HG03135 (cell line): ENCODE data around the gene PFDN5.
"Not testable (repeated sequence)": the region's sequence is repeated elsewhere in the genome, so short reads cannot be mapped to it uniquely, and the experiment has no call there.

Source experiments
- ATAC-seq: cut with Tn5 transposase; IDR thresholded peaks from one replicate; pipeline ENCODE4 v1.9.1; 2021; ENCODE audit warnings: mild to moderate bottlenecking, moderate library complexity; ENCODE audit not compliant: unreplicated experiment

The PFDN5 gene

DNA sequence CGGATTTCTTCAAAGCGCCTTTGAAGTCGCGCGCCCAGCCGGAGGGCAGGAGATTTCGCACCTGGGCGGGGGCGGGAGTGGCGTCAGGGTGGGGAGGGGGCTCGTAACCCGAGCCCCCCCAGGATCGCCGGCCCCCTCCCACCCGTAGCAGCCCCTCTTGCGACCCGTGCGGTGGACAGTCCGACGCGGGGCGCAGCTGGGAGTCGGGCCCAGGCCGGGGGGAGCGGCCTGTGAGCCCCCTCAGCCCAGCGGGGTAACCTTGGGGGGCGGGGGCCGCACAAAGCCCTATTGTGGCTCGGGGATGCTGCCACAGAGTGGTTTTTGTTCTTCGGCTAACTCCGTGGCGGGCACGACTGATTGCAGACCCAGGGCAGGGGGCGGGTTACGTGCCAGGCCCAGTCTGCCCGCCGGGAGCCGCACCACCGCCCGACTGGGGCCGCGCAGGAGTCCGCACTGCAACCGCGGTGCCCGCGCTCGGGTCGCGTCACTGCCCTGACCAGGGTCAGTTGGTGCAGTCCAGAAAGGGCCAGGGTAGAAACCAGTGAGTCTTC is 30.2 kb downstream of the PFDN5 start:
- ATAC-seq = no peak

DNA sequence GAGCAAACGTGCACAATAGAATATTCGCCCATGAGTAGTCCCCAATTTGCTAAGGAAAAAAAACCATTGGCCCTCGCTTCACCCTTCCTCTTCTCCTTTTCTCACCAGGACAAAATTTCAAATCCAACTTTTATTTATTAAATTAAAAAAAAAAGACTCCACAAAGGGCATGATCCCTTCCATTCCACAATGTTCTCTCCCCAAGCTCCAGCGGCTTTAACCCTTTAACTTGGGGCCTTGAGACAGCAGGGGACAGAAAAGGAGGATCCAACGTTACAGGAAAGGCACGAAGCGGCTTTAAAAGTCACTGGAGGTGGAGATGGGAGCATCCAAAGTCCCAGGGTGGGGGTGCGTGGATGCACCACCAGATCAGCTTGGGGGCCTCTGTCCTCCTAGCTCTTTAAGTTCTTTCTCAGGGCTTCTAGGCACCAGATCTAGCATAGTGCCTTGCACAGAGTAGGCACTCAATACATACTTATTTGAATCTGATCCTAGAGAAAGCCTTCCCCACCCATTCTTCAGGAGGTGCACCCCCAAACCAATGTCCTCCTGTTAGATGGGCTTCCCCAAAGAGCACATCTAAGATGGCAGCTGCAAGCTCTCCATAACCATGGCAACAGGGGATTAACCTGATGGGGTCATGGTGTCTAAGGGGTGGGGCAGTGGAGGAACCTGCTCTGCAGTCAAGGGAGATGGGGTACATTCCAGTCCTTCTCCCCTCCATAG is 31.3 kb downstream of the PFDN5 start:
- ATAC-seq = no peak

DNA sequence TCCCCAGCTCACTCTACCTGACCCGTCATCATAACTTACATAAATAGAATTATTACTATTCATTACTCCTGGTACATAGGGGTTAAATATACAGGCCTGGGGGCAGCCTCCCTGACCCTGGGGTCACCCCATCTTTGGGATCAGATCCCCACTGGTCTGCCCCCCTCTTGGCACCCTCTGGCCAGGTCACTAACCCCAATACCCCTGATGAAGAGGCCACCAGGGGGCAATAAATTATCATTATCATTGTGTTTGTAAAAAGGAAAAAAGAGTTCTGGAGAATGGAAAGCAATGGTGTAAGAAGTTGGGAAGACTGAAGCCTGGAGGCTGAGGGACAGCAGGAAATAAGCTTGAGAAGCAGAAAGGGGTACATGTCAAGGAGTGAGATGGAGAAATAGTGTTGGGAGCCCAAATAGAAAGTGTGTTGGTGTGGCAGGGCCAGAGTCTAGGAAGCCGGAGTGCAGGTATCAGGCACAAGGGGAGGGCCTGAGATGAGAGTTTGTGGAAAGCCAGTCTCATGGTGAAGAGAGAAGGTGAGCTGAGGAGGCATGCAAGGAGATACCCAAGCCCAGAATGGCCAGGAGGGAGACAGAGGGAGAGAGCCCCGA is 32.2 kb downstream of the PFDN5 start:
- no peak for ATAC-seq

DNA sequence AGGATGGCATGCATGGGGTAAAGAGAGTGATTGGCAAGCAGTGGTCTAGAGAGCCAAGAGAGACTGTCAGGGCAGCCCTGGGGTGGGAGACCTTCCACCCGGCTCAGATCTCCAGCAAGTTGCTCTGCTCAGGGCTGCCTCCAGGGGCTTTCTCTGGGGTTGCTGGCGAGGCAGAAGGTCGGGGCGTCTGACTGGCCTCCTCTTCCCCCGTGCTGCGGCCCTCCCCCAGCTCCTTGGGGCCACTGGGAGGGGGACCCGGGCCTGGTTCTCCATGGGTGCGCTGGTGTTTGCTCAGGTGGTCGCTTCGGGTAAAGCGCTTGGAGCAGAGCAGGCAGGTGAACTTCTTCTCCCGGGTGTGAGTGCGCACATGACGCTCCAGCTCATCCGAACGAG is 32.7 kb downstream of the PFDN5 start:
- no peak for ATAC-seq

DNA sequence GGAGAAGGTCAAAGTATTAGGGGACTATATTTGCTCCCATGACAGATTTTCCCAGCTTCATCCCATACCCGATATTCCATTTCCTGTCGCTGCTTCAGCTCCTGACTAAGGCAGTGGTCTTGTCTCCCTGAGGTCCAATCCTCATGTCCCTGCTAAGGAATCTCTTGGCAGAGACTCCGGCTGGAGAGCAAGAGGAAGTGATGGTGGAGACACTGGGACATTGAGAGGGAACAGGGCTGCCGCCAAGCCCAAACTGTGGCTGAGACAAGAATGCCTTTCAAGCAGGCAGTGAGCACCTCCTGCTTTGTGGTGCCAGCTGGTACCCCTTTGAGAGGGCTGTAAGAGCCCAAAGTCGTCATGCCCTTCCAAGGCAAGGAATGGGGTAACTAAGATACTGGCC is 35.3 kb downstream of the PFDN5 start:
- no peak for ATAC-seq

DNA sequence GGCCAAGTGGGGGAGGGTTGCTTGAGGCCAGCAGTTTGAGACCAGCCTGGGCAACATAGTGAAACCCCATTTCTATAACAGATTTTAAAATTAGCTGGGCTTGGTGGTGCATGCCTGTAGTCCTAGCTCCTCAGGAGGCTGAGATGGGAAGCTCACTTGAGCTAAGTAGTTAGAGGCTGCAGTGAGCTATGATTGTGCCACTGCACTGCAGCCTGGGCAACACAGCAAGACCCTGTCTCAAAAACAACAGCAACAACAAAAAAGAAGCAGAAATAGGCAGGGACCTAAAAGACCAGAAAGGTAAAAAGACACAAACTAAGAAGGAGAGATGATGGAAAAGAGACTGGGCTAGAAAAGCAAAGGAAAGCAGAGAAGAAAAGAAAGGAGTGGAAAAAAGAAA is 37.0 kb downstream of the PFDN5 start:
- not testable (repeated sequence) for ATAC-seq

DNA sequence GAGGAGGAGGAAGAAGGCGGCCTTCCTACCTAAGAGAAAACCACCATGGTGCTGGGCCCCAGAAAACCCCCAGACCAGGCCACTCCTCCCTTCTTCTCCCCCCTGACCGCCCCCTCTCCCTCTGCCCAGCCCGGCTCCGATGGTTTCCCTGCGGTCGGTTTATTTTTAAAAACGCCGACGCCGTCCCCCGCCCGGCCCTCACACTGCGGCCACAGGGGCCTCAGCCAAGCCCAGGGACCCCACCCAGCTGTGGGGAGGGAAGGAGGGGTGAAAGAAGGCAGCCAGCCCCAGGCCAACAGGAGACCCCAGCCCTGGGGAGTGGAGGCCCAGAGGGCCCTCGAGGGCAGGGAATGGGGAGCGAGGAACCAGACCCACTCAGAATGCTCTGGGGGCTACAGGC is 37.4 kb downstream of the PFDN5 start:
- ATAC-seq = no peak

DNA sequence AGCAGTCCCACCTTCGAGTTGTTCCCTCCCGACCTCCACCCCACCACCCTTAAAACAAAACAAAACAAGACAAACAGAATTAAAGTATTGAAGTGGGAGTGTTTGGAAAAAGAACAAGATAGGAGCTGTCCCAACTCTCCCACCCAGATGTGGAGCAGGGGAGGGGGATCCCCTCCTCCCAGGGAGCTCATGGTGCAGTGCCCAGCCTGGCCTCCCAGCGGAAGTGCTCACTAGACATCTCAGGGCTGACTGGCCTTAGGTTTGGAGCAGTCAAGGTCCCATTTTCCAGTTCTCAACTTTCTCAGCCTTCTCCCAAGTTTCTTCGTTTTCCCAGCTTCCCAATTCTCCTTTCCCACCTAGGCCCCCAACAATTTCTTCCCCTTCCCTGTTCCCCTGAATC is 37.9 kb downstream of the PFDN5 start:
- ATAC-seq = no peak

DNA sequence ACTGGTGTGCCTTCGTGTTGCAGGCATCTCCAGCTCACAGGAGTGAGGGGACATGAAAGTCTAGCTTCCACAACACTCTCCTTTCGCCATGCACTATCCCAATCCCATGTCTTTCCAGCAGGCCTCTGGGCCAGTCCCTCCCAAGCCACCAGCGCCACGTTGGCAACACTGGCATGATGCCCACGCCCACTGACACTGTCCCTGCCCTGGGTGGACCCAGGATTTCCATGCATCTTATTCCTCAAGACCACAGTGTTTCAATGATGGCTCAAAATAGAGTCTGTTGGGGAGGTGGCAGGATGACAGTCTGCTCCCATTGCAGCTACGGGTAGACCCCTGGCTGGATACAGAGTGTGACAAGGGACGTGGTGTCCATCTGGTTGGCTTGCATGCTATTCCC is 38.5 kb downstream of the PFDN5 start:
- ATAC-seq = no peak

DNA sequence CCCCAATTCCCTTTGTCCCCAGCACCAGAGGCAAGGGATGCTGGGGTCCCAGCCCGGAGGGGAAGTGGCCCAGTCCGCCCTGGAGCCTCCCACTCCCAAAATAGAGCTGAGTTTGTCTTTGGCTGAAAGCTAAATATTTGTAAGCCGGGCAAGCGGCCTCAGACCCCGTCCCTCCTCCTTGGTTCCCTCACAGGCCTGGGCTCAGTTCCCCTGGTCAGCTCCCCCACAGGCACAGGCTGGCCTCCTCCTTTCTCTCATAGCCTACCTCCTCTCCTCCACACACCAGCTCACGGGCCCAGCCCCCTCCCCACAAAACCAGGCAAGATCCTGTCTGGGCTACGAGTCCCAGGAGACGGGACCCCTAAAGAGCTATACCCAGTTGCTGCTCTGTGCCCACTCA is 39.5 kb downstream of the PFDN5 start:
- ATAC-seq = no peak

DNA sequence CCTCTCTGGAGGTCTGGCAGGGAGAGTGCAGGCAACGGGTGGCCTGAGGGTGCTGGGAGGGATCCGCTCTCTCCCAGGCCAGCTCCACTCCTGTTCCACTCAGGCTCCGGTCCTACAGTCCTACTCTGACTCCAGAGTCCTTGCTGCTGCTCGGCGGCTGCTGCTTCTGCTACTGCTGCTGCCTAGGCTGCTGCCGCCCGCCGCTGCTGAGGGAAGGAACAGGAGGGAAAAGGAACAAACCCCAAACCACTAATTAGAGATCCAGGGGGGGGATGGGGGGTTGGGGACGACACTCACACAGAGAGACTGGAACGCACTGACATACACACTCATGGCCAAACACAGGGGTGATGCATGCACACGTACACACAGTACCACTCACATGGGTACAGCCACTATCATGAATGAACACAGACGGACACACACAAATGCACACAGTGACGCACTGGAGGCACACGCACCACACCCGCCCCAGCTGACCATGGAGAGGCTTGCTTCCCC is 40.9 kb downstream of the PFDN5 start, which contains the start of gene SP7:
Gene SP7 (minus strand): TSS at position 174 of the 501 bp plus-strand sequence. CDS start 708 bp downstream, outside the sequence.
- no peak for ATAC-seq

DNA sequence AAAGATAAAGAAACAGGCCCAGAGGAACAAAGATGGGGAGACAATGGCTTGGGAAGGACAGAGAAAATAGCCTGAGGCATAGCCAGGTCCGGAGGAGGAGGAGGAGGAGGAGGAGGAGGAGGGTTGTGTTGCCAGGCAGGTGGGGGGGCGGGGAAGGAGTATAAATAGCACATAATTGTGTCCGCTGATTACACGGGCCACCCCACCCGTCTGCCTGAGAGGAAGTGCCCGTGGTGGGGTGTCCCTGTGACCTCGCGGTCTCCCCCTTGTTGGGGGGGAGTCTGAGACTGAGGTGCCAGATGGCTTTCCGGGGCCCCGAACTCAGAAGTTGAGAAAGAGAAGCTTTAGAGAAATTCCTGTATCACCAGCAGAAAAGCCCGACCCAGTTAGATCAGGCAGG is 42.7 kb downstream of the PFDN5 start:
- no peak for ATAC-seq

DNA sequence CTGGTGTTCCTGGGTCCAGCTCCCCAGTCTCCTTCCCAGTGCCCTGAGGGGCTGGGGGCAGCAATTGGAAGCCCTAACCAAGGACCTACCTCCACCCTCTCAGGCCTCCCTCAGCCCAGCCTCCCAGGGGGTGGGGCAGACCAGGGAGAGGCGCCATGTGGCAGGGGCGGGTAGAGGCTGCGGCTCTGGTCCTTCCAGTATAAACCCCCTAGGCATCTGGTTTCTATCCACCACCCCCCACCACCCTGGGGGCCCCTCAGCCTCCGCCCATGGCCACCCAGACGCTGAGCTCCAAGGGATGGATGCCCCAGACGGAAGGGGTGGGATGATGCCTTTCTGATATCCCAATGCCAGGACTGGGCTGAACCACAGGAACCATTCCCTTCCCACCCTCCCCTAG is 43.6 kb downstream of the PFDN5 start:
- no peak for ATAC-seq

DNA sequence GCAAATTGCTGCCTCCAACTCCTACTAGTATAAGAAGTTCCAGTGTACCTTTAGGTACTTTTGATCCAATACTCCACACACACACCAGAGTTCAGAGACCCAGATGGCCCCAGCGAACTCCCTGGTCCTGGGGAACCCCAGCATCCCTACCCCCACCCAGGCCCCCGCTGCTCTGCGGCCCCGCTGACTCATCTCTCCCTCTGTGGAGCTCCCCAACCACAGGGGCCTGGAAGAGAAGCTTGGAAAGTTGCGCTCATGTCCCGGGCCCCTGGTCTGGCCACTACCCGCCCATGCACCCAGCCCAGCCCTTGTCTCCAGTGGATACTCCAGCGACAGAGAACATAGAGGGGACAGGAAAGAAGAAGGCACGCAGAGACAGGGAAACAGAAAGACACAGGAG is 45.1 kb downstream of the PFDN5 start:
- no peak for ATAC-seq

DNA sequence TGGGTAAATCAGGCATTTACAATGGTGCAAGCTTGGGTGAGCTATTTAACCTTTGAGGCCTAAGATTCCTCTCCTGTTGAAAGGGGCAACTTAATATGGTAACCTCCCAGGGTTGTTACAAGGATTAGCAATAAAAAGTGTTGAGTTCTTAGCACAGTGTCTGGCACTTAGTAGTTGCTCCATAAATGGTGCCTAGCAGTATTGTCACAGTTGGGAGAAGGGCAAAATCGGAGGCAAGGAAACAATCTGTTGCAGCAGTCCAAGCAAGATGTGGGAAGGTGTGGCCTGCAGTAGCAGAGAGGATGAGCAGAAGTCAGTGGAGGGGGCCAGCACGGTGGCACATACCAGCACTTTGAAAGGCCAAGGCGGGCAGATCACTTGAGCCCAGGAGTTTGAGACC is 48.1 kb downstream of the PFDN5 start:
- ATAC-seq = no peak

DNA sequence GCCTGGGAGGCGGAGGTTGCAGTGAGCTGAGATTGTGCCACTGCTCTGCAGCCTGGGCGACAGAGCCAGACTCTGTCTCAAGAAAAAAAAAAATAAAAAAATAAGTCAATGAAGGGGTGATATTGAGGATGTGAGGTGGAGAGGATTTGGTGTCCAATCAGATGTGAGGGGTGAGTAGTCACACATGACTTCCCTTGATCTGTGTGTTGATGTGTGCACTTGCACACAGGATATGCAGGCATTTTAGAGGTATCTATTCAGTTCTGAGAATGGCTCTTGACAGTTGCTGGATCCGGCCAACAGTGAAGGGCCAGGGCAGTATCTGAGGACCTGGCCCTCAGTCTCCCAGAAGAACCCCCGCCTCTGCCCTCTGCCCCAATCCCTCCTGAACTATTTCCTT is 48.6 kb downstream of the PFDN5 start:
- no peak for ATAC-seq

DNA sequence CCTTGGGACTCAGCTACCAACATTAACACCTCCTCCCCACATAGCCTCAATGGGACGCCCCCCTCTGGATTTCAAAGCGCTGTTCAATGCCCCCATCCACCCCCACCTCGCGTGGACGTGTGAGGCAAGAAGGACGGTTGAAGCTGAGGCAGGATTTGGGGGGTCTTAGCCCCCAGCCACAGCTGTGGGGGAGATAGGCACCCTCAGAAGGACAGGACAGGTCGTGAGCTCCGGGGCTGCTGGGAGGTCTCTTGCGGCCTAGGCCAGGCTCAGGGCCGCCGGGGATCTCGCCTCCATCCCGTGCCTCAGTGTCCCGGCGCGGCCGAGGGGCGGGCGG is 49.1 kb downstream of the PFDN5 start:
- ATAC-seq = no peak

DNA sequence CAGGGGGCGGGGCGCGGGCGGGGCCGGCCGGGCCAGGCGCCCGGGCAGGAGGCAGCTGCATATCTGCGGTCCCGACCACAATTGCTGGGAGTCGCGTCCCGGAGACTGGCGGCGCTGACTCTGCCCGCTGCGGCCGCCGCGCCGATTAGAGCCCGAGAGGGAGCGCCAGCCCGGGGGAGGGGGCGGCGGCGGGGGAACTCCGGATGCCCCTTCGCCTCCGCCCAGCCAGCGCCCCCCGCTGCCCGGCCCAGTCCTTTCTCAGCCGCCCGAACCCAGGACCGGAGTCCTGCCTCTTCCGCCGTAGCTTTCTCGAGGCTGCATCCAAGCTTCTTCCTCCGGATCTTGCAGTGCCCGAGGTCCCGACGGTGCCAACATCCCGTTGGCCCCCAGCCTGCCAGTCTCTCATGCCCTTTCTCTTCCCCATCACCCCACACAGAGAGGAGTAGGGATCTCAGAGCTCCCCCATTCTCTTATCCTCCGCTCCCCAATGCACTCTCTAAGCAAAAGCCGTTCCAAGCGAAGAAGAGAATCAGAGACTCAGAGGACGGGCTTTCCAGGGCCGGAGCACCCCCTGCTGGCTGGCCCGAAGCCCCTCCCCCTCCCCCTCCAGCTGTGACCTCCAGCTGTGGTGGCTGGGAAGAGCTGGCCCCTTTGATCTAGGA is 49.6 kb downstream of the PFDN5 start:
- ATAC-seq = peak; percentile 65

DNA sequence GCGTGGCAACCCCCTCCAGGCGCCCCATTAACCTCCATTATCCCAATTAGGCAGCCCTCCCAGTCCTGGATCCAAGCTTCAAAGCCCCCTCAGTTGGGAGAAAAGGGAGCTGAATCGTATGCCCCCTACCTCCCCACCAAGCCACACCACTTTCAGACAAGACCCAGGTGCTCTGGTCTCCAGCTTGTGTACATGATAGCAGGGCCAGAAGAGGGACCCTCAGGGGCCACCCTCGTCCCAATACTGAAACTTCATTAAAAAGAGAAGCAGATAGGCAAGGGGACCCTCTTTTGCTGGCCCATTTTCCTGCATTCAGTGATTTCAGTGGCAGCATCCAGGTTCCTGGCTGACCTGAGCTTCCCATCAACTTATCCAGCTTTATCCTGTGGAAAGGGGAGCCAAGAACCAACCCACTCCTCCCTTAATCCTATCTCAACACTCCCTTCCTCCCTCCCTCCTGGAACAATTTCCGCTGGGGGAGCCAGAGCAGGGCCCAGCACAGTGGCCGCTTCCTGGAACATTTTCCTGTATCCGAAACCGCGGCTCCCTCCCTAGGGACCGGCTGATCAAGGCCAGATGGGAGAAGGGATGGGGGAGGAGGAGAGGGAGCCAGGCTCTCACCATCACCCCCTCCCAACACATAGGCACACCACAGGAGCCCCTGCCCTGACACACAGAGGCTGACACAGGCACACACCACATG is 50.3 kb downstream of the PFDN5 start:
- ATAC-seq = no peak

DNA sequence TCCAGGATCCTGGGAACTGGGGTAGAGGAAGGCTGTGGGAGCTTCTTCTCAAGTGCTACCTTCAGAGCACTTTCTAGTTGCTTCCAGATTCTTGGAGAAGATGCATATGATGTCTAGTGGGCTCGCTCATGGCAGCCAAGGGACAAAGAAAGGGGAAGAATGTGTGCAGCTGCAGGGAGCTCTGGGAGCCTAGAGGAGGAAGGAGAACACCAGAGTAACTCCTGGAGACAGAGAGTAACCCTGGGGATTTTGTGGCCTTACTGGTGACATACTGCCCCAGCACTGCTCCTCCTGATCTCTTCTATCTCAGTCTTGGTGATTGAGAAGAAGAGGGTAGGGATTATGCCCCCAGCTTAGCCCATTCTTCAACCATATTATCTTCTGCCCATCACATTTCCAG is 51.1 kb downstream of the PFDN5 start:
- ATAC-seq = no peak

DNA sequence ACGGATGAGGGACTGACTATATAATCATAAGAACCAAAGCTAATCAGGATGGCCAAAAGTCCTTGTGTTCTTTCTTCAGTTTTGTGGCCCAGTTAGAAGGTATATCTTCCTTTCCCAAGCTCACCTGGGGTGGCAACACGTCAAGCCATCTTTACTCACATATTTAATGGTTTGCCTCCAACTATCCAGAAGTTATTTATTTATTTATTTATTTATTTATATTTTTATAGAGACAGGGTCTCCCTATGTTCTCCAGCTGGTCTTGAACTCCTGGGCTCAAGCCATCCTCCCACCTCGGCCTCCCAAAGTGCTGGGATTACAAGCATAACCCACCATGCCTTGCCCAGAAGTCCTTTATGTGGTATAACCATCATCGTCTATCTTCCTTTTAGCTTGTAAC is 52.6 kb downstream of the PFDN5 start:
- ATAC-seq = no peak
